GM18517 (cell line): ENCODE measurements around the gene CDHR5.
"Not testable (repeated sequence)": the region's sequence is repeated elsewhere in the genome, so short reads cannot be mapped to it uniquely, and the experiment has no call there.

Experiments
- ATAC-seq: cut with Tn5 transposase; IDR thresholded peaks from one replicate; pipeline ENCODE4 v1.9.1; 2021; ENCODE audit warnings: mild to moderate bottlenecking, moderate library complexity; ENCODE audit not compliant: unreplicated experiment

CDHR5 gene, protein sequence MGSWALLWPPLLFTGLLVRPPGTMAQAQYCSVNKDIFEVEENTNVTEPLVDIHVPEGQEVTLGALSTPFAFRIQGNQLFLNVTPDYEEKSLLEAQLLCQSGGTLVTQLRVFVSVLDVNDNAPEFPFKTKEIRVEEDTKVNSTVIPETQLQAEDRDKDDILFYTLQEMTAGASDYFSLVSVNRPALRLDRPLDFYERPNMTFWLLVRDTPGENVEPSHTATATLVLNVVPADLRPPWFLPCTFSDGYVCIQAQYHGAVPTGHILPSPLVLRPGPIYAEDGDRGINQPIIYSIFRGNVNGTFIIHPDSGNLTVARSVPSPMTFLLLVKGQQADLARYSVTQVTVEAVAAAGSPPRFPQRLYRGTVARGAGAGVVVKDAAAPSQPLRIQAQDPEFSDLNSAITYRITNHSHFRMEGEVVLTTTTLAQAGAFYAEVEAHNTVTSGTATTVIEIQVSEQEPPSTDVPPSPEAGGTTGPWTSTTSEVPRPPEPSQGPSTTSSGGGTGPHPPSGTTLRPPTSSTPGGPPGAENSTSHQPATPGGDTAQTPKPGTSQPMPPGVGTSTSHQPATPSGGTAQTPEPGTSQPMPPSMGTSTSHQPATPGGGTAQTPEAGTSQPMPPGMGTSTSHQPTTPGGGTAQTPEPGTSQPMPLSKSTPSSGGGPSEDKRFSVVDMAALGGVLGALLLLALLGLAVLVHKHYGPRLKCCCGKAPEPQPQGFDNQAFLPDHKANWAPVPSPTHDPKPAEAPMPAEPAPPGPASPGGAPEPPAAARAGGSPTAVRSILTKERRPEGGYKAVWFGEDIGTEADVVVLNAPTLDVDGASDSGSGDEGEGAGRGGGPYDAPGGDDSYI

DNA sequence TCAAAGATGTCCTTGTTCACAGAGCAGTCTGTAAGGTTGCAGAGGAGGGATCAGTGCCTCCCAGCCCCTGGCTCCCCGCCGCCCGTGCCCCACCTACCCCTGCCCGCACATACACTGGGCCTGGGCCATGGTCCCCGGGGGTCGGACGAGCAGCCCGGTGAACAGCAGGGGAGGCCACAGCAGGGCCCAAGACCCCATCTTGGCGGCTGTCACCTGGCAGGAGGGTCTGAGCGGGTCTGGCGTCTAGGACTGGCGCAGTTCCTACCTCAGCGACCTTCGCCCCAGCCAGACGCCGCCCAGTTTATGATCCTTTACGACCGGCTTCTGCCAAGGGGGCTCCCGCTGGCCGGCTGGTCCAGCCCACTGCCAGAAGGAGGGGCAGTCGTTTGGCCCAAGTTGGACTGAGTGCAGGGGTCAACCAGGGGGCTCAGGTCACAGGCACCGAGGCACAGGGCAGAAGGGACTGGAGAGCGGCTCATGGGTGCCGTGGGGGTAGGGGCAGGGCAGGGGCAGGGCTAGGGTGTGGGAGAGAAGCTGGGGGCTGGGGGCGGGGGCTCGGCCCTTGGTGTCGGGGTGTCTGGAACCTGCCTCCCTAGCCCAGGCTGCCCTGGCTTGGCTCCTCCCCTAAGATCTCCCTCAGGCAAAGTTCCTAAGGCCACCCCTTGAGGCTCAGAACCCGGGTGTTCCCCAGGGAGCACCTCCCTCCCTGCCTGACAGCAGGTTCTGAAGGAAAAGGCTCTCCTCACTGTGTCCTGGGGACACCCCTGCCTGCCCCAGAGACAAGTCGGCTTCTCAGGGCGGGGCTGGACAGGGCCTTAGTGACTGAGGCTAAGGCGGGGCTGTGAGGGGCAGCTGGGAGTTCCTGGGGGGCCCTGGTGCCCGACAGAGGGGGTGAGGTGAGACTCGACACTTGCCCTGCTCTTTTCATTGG, at the start of gene CDHR5:
TSS of gene CDHR5 (minus strand) at position 251 of the 931 bp plus-strand sequence. CDS start at position 198, 53 bp downstream.
- no peak for ATAC-seq

DNA sequence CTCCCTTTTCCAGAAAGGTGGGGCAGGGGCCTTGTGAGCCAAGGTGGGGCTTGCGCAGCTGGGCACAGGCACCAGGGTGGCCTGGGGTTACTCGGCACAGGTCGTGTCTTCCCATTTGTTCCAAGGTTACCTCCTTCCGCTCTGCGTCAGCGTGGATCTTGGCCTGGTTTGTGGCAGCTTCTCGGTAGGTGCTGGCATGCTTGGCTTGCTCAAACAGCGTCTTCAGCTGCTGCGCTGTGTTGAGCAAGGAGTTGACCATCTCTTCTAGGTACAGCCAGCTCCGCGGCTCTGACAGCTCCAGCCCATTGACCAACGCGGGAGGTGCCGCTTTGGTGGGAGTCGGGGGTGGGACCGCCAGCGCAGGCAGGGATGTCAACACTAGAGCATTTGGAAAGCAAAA, 49.7 kb upstream of the CDHR5 start:
- ATAC-seq: no peak

DNA sequence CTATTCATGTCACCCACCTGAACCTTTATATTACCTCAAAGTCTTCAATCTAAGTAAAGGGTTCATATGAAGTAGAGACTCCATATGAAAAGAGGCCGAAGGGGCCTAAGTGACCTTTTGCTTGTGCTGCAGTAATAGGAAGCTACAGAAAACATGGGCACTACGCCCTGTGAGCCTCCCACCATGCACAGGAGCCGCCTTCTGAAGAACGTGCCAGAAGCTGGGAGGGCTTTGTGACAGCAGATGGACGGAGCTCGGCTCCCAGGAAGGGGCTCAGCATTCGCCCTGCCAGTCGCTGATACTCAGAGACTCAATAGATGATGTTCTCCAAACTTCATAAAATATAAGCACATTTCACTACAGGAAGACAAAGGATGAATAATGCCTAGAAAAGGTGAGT, 49.1 kb upstream of the CDHR5 start:
- no peak for ATAC-seq

DNA sequence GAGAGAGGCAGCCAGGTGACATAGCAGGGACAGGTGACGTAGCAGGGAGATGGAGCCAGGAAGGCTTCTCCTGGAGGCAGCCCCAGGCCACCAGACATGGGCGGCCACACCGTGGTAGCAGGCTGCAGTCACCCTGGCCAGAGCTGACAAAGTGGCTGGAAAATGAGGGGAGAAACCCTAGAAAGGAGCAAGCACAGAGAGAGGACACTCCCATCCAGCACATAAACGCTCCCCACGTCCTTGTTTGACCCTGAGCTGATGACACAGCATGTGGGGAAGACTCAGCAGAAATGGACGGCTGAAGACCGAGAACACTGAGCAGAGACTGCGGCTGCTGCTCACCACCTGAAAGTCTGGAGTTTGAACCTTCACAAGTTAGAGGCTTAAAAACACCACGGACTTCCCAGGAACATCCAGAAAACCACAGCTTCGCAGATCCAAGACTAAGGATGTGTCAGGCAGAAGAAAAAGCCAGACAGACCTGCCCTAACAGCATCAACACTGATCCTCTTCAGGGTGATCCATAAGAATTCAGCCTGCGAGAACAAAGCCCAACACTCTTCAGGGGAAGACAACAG, 41.0 kb upstream of the CDHR5 start:
- ATAC-seq: no peak

DNA sequence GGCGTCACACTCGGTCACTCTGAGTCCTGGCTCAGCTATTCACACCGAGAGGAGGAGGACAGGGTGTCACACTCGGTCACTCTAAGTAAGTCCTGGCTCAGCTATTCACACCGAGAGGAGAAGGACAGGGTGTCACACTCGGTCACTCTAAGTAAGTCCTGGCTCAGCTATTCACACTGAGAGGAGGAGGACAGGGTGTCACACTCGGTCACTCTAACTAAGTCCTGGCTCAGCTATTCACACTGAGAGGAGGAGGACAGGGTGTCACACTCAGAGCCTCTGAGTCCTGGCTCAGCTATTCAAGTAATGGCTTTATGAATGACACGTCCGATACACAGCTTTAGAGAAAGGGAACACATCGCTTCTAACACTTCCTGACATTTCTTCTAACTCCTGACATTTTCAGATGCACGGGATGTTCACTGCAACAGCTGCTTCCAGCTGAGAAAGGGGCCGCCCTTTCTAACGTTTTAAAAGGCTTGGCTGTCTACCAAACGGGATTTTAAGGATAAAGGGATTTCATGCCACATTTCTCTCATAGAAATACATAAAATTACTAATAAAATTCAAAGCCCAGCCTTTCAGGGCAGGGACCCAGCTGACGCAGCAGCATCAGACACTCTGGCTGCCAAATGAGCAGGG, 40.4 kb upstream of the CDHR5 start:
- no peak for ATAC-seq

DNA sequence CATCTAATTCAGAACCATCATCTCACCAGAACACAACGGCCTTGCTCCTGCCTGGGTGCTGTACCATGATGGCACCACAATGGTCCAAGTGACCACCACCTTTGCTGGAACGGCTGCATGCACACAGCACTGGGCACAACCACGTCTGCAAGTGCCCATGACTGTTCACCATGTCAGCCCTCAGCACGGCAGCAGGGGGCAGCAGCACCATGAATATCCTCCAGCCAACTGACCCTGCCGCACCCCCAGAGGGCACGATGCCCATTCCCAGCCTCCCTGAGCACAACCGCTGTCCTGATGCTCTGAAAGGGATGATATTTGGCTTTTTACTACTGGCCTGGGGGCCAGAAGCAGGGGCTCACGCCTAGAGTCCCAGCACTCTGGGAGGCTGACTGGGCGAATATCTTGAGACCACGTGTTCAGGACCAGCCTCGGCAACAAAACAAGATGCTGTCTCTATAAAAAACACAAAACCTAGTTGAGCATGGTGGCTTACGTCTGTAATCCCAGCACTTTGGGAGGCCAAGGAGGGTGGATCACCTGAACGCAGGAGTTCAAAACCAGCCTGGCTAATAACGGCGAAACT, 38.0 kb upstream of the CDHR5 start:
- no peak for ATAC-seq

DNA sequence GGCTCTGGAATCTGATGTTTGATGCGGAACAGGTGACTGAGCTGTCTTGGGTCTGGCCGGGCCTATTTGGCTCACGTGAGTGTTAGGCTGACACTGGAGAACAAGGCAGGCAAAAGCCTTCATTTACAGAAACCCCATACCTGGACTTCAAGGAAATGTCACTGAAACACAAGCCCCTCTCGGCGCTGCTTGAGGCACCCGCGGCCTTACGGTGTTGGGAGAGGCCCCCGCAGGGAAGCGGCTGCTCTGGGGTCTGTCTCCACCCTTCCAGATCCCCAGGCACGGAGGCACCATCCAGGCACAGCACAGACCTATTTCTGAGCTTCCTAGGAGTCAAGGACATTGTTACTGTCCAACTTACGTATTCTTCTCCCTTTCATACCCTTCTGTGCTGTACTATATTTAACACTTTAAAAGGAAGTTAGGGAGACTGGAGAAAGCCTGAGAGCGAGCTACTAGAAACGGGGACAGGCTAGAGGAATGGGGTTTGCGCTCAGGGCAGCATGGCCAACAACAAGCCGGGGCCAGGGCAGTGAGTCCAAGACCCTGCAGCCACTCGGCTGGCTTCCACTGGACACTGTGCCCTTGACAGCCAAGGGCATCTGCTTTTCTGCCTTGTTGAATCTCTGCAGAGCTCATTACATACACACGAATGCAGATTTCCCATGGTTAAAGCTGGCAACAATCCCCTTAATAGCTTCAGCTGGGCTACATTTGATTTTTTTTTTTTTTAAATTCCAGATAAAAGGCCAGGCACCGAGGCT, 36.1 kb upstream of the CDHR5 start:
- ATAC-seq: no peak

DNA sequence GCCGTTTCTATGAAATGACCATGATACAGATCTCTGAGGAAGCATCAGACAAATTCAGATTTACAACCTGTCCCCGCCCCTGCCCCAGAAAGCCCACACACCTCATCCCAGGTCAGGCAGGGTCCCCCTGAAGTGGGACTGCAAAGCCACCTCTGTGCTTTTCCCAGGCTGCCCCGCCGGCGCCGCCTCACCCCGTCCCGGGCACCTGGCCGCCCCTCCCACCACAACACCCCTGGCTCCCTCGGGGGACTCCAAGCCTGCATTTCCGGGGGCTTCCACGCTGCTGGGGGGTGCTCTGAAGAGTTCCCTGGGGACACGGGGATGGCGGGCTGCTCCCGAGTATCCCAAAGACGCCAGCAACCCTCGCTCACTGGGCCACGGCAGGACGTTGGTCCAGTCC, 35.5 kb upstream of the CDHR5 start:
- no peak for ATAC-seq

DNA sequence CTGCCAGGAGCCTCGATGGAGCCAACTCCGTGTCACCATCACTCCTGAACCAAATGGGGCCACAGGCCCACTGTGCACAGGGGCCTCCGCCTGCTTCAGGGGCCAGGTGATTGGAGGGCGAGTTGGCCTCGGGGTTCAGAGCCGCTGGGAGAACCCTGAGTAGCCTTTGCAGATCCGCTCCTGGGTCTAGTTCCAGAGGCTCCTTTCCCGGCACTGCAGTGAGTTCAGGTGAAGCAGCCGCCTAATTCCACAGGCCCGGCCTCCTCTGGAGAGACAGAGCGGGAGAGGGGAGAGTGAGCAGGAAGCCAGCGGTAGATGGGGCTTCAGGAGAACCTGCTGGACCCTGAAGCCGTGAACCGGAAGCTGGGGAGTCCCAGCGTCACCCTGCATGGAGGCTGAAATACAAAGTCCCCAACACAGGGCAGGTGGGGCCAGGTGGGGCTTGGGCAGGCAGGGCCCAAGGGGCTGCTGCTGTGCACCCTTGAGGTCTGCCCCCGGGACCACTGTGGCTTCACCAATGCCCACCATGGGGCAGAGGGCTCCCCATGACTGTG, 34.9 kb upstream of the CDHR5 start:
- ATAC-seq: no peak

DNA sequence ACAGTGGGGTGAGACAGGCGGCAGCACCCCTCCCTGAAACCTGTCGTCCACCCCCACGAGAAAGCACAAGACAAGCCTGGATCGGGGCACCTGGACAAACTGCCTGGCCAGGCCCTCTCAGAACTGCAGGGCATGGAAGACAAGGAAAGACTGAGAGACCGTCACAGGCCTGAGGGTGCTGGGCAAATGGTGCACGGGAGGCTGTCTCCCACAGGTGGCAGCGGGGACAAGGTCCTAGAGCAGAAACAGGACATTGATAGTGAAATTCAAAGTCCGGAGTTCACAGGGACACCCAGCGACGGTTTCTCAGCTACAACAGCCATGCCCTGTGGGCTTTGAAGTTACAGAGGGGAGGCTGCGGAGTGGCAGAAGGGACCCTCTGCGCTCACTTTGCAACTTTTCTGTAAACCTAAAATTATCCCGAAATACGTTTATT, 33.0 kb upstream of the CDHR5 start:
- ATAC-seq: no peak

DNA sequence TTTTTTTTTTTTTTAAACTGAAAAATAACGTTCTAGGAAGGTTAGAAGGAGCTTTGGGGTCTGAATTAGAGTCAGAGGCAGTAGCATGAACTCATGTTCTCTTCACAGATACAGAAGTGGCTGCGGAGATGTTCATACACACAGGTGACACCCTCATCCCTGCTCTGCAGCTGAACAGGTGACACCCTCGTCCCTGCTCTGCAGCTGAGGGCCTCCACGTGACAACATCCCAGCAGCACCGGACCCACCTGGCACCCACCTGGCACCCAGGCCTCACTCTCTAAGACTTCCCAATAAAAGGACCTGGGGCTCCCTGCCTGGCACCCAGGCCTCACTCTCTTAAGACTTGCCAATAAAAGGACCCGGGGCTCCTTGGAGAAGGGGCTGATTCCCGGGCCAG, 32.1 kb upstream of the CDHR5 start:
- no peak for ATAC-seq

DNA sequence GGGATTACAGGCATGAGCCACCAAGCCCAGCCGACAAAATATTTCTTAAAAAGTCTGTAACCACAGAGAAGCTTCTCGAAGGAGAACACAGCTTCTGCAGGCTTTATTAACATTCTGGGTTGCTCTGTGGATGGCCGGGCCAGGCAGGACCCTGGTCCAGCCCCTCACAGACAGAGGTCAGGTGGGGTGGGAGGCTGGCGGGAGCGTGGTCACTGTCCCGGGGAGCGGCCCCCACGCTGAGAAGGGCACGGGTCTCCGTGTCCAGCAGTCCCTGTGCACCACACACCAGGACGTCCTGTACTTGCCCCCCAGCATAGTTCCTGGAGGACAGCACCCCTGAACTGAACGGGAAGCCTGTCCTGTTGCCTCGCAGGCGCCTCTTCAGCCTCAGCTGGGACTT, 31.7 kb upstream of the CDHR5 start:
- ATAC-seq: no peak

DNA sequence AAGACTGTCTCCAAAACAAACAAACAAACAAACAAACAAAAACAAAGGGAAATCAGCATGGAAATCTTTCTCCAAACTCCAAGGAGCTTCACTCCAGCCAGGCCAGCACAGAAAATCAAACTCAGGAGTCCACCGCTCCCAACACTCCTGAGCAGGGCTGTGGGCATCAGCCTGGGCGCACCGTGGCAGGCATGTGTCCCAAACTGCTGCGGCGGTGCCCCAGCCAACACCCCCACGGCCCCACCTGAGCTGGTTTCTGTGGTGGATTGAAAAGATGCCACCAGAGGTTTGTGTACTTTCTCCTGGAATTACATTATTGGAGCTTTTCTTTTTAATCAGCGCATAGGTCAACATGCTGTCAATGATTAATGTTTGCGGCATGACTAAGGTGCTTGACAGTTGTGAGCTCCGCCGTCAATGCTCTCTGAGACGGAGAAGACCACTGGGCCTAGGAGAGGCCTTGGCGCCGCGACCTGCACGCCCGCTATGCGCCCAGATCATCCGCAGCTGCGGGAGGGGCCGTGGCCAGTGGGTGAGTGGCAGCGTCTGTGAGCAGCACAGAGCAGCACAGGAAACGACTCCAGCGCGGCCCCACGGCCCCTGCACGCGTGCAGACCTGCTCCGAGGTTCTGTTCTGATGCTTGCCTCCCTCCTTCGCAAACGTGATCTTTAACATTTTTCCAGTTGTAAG, 30.4 kb upstream of the CDHR5 start:
- ATAC-seq: no peak

DNA sequence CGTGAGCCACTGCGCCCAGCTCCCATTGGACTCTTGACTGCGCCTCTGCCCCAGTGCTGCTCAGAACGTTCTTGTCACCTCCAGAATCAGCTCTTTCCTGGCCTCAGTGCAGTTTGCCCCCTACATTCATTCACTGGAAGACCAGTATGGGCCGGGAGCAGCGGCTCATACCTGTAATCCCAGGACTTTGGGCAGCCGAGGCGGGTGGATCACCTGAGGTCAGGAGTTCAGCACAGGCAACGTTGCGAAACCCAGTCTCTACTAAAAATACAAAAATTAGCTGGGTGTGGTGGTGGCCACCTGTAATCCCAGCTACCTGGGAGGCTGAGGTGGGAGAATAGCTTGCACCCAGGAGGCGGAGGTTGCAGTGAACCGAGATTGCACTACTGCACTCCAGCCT, 29.7 kb upstream of the CDHR5 start:
- not testable (repeated sequence) for ATAC-seq

DNA sequence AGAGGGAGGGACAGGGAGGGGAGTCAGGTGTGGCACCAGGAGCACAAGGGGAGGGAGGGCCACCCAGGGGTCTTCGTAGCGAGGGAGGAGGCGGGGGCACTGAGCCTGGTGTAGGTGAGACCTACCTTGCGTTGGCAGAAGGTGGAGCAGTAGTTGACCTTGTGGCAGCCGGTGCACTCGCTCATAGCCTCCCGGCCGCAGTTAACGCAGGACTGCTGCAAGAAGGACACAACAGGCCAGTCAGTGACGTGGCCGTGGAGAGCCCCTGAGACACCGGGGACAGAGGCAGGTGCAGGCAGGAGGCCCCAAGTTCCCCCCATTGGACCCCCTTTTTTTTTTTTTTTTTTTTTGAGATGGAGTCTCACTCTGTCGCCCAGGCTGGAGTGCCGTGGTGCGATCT, 29.1 kb upstream of the CDHR5 start:
- no peak for ATAC-seq

DNA sequence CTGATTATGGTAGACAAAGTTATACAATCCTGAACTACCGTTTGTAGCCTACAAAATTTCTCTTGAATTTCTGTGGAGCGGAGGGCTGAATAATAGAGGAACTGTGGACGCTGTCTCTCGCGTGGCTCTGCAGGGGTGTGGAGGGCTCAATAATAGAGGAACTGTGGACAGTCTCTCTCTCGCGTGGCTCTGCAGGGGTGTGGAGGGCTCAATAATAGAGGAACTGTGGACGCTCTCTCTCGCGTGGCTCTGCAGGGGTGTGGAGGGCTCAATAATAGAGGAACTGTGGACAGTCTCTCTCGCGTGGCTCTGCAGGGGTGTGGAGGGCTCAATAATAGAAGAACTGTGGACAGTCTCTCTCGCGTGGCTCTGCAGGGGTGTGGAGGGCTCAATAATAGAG, 28.4 kb upstream of the CDHR5 start:
- ATAC-seq: not testable (repeated sequence)

DNA sequence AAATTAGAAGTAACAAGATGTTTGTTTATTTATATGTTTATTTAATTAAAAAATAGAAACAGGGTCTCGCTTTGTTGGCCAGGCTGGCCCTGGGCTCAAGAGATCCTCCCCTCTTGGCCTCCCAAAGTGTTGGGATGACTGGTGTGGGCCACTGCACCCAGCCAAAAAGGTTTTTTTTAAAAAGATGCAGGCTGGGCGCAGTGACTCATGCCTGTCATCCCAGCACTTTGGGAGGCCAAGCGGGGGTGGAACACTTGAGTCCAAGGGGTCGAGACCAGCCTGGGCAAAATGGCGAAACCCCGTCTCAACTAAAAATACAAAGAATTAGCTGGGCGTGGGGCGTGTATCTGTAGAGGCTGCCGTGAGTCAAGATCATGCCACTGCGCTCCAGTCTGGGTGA, 25.7 kb upstream of the CDHR5 start:
- no peak for ATAC-seq

DNA sequence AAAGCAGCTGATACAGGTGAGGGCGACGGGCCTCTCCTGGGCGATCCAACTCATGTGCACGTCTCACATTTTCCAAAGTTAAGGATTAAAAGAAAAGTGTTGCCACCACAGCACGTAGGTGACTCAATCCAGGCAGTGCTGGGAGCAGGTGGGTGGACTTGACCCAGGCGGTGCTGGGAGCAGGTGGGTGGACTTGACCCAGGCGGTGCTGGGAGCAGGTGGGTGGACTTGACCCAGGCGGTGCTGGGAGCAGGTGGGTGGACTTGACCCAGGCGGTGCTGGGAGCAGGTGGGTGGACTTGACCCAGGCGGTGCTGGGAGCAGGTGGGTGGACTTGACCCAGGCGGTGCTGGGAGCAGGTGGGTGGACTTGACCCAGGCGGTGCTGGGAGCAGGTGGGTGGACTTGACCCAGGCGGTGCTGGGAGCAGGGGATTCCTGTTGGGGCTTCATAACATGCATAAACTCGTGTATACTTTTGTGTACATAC, 23.0 kb upstream of the CDHR5 start:
- not testable (repeated sequence) for ATAC-seq
